ENCODE measurements around the gene TUBG1.
A peak's percentile ranks its signal among the peaks of the same experiment; 100 is the strongest.
"Not testable (repeated sequence)": the region's sequence is repeated elsewhere in the genome, so short reads cannot be mapped to it uniquely, and the experiment has no call there.

The TUBG1 gene

DNA sequence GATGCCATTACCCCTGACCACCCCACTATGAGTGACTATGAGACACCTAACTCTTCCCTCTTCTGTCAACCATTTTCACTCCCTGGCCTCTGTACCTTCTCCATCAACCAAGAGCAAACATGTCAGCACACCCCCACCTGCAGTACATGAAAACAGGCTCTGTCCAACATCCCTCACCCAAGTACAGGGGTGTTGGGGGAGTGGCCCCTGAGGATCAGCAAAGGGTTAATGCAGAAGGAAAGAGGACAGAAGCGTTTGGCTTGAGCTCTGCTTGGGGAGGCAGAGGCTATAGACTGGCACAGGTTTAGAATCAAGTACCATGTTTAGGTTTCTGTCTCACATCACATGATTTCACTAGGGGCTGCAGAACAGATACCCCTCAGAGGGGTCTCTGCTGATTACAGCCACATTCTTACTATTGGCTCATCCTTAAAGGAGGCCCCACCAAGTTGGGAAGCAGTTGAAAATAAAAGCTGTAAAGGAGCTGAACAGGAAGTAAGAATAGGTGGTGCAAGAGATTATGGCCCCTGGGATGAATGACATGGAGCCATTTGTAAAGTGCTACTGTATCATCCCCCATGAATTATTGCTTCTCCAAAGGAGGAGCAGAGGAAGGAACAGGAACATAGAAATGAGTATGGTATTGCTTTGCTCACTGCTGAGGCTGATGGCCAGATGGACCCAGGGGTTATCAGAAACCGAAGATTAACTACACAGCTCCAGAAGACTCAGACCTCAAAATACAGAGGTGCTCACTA lies 29.5 kb upstream of the TUBG1 start:
- DNase-seq: no peak

- no peak for DNase-seq
Measured at GRCh38 chr17:42581744-42582270, 27.7 kb upstream of the TUBG1 start.

GRCh38 chr17:42584880-42585279 lies 24.6 kb upstream of the TUBG1 start:
- DNase-seq: no peak

DNA sequence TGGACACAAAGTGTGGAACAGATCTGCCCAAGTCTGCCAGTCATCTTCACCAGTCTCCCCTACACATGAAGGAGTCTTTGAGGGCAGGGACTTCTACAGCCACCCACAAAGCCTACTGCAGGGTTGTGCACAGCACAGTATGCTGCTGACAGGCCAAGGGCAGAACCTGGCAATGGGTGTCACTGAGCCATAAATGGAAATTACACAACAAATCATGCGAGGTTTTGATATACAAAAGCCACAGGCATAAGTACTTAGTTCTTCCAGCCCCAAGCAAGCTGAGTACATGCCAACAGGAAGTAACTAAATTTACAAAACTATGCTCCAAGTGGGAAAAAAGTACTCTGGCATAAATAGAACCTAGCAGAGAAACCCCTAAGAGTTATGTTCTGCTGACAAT lies 24.1 kb upstream of the TUBG1 start:
- DNase-seq: no peak

- DNase-seq: no peak
Measured at GRCh38 chr17:42586514-42587230, 22.8 kb upstream of the TUBG1 start.

DNA sequence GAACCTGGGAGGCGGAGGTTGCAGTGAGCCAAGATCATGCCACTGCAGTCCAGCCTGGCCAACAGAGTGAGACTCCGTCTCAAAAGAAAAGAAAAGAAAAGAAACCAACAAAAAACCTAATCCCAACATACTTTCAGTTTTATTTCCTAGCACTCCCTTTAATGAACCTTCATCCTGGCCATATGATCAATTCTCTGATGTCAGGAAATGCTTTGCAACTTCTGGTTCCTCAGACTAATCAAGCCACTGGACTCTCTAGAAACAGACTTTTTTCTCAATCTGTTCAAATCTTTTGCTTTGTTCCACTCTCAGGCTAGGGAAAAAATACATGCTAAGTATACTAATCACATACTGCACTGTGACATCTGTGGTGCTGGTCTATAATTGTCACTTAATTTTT lies 18.6 kb upstream of the TUBG1 start:
- DNase-seq: no peak

GRCh38 chr17:42591411-42591810 lies 18.1 kb upstream of the TUBG1 start:
- no peak for DNase-seq

DNA sequence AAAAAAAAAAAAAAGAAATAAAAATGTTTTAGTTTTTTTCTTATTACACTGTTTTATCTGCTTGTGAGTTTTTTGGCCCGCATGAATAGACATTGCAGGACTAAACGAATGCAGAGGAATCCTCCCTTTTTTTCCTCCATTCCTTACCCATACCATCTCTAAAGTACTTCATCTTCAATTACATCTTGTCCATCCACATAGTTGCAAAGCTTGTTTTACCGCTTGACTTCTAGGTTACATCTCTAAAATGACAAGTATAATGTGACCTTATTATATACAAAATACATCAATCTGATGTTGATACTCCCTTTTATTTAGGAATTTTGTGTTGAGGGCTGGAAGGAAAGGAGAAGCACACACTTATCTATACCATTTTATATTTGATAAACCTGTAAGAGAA lies 13.1 kb upstream of the TUBG1 start:
- no peak for DNase-seq

DNA sequence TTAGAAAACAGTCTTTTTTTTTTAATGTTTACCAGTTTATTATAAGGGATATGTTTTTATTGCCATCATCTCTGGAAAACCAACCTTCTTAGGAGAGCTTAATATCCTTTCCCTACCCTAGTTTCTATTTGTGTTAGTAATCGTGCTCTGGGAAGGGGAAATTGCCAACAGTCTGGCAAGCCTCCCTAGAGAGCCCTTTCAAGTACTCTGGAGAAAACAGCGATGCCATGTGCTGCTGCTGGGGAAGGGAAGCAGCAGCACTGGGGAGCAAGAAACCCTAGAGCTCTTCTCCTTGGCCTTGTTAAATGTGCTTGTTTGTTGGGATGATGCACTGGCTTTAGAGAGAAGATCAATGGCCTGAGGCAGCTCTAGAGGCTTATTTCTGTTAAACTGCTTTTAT lies 10.6 kb upstream of the TUBG1 start:
- DNase-seq: peak; percentile 55

DNA sequence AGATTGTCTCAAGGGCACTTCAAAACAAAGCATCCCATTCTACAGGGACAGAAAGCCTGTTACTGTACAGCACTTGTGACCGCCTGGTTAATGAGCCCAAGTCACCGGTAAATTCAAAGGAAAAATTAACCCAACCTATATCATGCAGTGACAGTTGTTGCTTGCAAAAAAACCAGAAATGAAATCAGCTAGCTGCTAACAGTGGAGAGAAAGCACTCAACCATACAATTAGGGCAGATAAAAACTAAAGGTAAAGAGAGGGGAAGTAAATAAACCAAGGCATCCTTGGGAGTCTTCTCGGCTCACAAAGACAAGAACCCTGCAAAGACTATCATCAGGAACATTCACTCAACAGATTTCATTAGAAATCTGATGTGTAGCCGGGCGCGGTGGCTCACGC lies 6.2 kb upstream of the TUBG1 start:
- no peak for DNase-seq

DNA sequence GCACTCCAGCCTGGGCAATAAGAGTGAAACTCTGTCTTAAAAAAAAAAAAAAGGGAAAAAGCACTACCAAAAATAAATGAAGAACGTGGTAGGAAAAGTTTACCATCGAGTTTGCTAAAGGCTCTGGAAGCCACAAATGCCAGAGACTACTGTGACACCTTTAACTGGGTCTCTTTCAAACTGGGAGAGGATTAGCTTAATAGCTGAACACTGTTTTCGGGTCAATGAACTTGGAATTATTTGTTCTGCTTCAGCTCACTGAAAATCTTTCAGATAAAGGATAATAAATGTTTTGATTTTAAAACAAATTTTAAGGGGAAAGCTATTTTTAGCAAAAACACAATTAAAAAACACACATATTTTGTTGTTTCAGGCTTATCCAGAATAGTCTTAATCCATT lies 1.7 kb upstream of the TUBG1 start:
- DNase-seq: no peak

- DNase-seq: no peak
Measured at GRCh38 chr17:42608305-42609181, 940 bp upstream of the TUBG1 start.

GRCh38 chr17:42609814-42610801 lies 625 bp downstream of the TUBG1 start:
- not testable (repeated sequence) for DNase-seq

DNA sequence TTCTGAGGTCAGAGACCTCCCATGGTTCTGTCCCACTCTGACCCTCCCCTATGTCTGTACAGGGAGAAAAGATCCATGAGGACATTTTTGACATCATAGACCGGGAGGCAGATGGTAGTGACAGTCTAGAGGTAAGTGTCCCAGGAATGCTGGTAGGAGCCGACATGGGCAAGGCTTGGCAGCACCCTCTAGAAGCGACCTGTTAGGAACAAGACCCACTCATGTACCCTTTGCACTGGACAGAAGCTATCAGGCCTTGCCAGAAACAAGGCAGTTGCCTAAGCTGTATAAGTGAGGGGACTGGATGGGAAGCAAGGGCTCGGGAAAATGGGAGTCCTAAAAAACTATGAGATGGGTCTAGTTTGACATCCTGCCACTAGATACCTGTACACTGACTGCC lies 2.5 kb downstream of the TUBG1 start:
- no peak for DNase-seq

GRCh38 chr17:42613699-42614295 lies 4.3 kb downstream of the TUBG1 start:
- no peak for DNase-seq

- DNase-seq: peak; percentile 41
Measured at GRCh38 chr17:42617956-42618431, 8.5 kb downstream of the TUBG1 start.

DNA sequence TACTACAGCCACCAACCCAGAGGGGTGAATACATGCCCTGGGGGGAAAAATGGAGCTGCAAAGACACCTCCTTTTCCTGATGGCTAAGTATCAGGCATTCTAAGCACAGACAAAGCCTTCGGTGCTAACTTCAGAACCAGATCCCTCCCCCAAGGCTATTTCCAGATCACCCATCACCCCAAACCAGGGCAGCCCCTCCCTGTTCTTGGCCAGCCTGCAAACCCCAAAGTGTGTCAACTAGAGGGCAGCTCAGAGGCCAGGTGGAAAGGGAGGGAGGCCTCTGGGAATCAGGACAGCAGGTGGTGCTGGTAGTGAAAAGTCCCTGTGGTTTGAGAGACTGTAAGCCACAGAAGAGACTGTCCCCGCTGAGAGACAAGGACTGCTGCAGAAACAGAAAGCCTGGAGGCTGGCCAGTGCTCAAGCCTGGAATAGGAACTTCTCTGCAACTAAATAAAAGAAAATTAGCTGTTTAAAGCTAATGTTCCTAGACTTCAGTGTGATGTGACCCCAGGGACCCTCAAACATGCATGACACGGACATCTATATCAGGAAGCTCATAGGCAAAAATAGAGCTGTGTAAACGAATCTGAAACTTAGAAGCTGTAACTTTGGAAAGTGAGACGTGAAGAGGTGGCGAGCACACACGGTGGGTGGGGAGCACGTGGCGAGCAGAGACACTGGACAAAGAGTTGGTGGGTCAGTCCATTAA lies 9.1 kb downstream of the TUBG1 start:
- peak; percentile 69 for DNase-seq

GRCh38 chr17:42621987-42622386 lies 12.5 kb downstream of the TUBG1 start:
- DNase-seq: not testable (repeated sequence)

DNA sequence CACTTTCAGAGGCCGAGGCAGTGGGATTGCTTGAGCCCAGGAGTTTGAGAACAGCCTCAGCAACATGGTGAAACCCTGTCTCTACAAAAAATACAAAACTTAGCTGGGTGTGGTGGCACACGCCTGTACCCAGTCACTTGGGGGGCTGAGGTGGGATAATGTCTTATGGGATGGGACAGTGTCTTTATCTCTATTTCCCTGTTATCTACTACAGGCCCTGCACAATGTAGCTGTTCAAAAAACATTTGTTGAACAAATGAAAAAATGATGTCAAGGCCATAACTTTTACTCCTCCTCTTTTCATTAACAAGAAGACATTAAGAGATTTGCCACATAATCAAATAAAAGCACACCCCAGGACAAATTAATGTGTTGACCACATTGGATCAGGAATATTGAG lies 13.8 kb downstream of the TUBG1 start:
- no peak for DNase-seq

DNA sequence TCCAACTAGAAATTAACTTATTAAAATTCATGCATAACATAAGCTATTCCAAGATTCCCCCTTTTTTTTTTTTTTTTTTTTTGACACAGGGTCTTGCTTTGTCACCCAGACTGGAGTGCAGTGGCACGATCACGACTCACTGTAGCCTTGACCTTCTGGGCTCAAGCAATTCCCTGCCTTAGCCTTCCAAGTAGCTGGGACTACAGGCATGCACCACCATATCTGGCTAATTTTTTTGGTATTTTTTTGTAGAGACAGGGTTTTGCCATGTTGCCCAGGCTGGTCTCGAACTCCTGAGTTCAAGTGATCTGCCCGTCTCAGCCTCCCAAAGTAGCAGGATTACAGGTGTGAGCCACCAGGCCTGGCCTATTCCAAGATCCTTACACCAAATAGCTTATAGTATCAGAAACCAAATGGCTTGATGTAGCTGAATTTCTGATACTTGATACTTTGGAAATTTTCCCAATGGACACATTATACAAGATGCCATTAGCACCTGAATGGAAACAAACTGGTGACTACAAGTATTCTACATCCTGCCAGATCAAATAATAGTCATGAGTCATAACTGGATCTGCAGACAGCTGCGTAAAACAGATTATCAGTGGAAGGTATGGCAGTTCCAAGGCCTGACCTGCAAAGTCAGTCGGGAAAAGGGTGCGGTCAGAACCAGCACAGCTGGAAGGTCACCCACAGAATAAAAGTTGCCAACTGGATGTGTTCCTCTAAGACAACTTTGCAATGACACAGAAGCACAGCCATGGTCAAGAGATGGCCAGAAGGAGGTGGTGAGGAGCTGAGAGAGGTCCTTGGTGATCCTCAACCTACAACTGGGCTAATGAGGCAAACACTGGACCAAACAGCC lies 14.5 kb downstream of the TUBG1 start:
- DNase-seq: peak; percentile 11
